Measurements from ENCODE around the gene ADAM10. TPM values are rescaled to one million over a fixed set of nuclear protein-coding genes. Genes with fewer than 3 reads are reported as not detected.
"Not testable (repeated sequence)": the region's sequence is repeated elsewhere in the genome, so short reads cannot be mapped to it uniquely, and the experiment has no call there.

ADAM10 gene
- total RNA-seq, 4 donors from 2014 or later: 20.1 to 42.5 (median 33.4) TPM

DNA sequence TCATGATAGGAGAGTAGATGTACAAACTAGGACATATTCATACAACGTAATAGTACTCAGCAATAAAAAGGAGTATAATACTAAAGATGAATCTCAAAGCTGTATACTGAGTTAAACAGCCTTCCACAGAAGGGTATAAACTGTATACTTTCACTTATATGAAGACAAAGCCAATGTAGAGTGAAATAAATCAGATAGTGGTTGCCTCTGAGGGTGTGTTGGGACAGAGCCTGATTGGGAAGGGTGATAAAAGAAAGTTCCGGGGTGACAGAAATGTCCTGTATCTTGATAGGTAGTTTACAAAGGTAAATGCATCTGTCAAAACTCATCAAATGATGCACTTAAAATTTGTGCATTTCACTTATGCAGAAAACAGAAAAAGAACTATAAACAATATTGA lies 122.5 kb downstream of the ADAM10 start:
- TF ChIP-seq POLR2A (IDR thresholded peaks at IDR 0.05): no peak
- TF ChIP-seq, protein P1, sequence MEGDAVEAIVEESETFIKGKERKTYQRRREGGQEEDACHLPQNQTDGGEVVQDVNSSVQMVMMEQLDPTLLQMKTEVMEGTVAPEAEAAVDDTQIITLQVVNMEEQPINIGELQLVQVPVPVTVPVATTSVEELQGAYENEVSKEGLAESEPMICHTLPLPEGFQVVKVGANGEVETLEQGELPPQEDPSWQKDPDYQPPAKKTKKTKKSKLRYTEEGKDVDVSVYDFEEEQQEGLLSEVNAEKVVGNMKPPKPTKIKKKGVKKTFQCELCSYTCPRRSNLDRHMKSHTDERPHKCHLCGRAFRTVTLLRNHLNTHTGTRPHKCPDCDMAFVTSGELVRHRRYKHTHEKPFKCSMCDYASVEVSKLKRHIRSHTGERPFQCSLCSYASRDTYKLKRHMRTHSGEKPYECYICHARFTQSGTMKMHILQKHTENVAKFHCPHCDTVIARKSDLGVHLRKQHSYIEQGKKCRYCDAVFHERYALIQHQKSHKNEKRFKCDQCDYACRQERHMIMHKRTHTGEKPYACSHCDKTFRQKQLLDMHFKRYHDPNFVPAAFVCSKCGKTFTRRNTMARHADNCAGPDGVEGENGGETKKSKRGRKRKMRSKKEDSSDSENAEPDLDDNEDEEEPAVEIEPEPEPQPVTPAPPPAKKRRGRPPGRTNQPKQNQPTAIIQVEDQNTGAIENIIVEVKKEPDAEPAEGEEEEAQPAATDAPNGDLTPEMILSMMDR (IDR thresholded peaks at IDR 0.05 in 4 of 5, conservative IDR thresholded peaks at IDR 0.05 in 1 of 5): no peak
- Histone ChIP-seq H3K36me3 (peaks cover 0 to 14% of the 10 kb centered on the region in 2 donors), H3K9me3 (no peaks in the 10 kb centered on the region), H3K4me1 (peaks cover 19 to 28% of the 10 kb centered on the region in 2 donors), H3K27me3 (no peaks in the 10 kb centered on the region), H3K4me3 (no peak overlapping the region), H3K27ac (peak overlapping the region in 2 of 4 donors; percentile 69 to 77)
- no peak for ATAC-seq
- no peak for DNase-seq
- intact Hi-C loops (cut with DNase I; ENCODE audit: low total_unique reads): no loop called here
- in situ Hi-C loops (cut with MboI; ENCODE audit: low sequenced_read_pairs in 4 of 4): no loop called here

GRCh38 chr15:58626378-58626777 lies 123.1 kb downstream of the ADAM10 start:
- Histone ChIP-seq H3K4me1 (peaks cover 19 to 28% of the 10 kb centered on the region in 2 donors), H3K4me3 (no peak overlapping the region), H3K36me3 (peaks cover 0 to 14% of the 10 kb centered on the region in 2 donors), H3K27ac (no peak overlapping the region), H3K9me3 (no peaks in the 10 kb centered on the region), H3K27me3 (no peaks in the 10 kb centered on the region)
- TF ChIP-seq, protein P1 (IDR thresholded peaks at IDR 0.05 in 4 of 5, conservative IDR thresholded peaks at IDR 0.05 in 1 of 5): no peak
- TF ChIP-seq POLR2A (IDR thresholded peaks at IDR 0.05): no peak
- intact Hi-C loops (cut with DNase I; ENCODE audit: low total_unique reads) (no loop called here), in situ Hi-C loops (cut with MboI; ENCODE audit: low sequenced_read_pairs in 4 of 4) (no loop called here)
- ATAC-seq: no peak
- DNase-seq: no peak

DNA sequence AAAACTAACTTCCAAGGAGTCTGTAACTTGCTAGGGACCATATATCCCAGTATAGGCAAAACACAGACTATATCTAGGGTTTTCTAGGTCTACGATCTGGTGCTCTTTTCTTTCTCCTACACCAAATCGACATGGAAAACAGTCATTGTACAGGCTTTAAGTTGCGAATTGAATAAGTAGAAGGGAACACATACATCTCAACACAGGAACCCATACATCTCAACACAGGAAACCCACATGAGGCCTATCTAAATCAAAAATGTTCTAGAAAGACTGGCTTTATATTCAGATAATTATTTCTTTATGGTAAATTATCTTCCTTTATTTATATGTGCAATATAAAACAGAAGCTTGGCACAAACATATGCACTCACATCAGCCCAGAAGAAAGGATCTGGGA lies 126.6 kb downstream of the ADAM10 start:
- intact Hi-C loops (cut with DNase I; ENCODE audit: low total_unique reads) (no loop called here), in situ Hi-C loops (cut with MboI; ENCODE audit: low sequenced_read_pairs in 4 of 4) (no loop called here)
- Histone ChIP-seq H3K4me3 (no peak overlapping the region), H3K9me3 (no peaks in the 10 kb centered on the region), H3K36me3 (peaks cover 0 to 14% of the 10 kb centered on the region in 2 donors), H3K27me3 (no peaks in the 10 kb centered on the region), H3K27ac (no peak overlapping the region), H3K4me1 (peaks cover 4 to 9% of the 10 kb centered on the region in 2 donors)
- no peak for DNase-seq
- TF ChIP-seq, protein P1 (IDR thresholded peaks at IDR 0.05 in 4 of 5, conservative IDR thresholded peaks at IDR 0.05 in 1 of 5): no peak
- no peak for TF ChIP-seq POLR2A (IDR thresholded peaks at IDR 0.05)
- no peak for ATAC-seq

DNA sequence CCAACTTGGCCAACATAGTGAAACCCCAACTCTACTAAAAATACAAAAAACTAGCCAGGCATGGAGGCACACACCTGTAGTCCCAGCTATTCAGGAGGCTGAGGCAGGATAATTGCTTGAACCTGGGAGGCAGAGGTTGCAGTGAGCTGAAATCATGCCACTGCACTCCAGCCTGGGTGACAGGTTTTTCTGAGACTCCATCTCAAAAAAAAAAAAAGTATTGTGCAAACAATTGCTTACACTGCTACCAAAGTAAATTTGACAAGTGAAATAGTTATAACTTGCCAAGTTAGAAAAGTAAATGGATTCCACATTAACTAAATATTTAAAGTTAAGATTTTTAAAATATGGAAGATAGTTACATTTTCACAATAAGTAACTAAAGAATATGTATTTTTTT lies 129.2 kb downstream of the ADAM10 start:
- H3K4me3 ChIP-seq; in situ Hi-C loops (cut with MboI; ENCODE audit: low sequenced_read_pairs in 4 of 4); H3K9me3 ChIP-seq; H3K4me1 ChIP-seq; H3K36me3 ChIP-seq; H3K27me3 ChIP-seq; ATAC-seq; intact Hi-C loops (cut with DNase I; ENCODE audit: low total_unique reads); H3K27ac ChIP-seq; DNase-seq: not testable (repeated sequence)

DNA sequence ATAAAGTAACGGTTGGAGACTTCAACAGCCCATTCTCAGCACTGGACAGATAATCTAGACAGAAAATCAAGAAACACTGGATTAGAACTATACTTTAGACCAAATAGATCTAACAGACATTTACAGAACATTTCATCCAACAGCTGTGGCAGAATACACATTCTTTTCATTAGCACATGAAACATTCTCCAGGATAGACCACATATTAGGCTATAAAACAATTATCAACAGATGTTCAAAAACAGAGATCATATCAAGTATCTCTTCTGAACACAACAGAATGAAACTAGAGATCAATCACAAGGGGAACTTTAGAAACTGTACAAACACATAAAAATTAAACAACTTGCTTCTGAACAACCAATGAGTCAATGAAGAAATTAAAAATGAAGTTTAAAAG lies 133.3 kb downstream of the ADAM10 start:
- ATAC-seq (no peak), DNase-seq (no peak)
- Histone ChIP-seq H3K36me3 (peaks cover 0 to 17% of the 10 kb centered on the region in 2 donors), H3K4me3 (no peak overlapping the region), H3K27ac (no peak overlapping the region), H3K4me1 (no peaks in the 10 kb centered on the region), H3K9me3 (no peaks in the 10 kb centered on the region), H3K27me3 (no peaks in the 10 kb centered on the region)
- in situ Hi-C loops (cut with MboI; ENCODE audit: low sequenced_read_pairs in 4 of 4): no loop called here
- TF ChIP-seq, protein P1 (IDR thresholded peaks at IDR 0.05 in 4 of 5, conservative IDR thresholded peaks at IDR 0.05 in 1 of 5): no peak
- no peak for TF ChIP-seq POLR2A (IDR thresholded peaks at IDR 0.05)
- intact Hi-C loops (cut with DNase I; ENCODE audit: low total_unique reads): no loop called here
